HFF-Myc (cell line): ENCODE measurements around the gene TEAD2.

ENCODE experiments used
- DNase-seq: peaks from one replicate; pipeline ENCODE4 v3.0.0-alpha.2; 2011; ENCODE audit warnings: low read depth; ENCODE audit errors: extremely low read depth
- H3K4me3 ChIP-seq: replicated peaks from 2 replicates; pipeline ENCODE4 v1.5.1; 2011; ENCODE audit warnings: low read depth, mild to moderate bottlenecking, control low read depth, low read length
- TF ChIP-seq, protein P1 (sequence below): IDR thresholded peaks from 2 replicates; pipeline ENCODE4 v1.5.1; 2012; ENCODE audit warnings: mild to moderate bottlenecking, low read depth, low read length, control low read depth; ENCODE audit errors: missing control alignments

TEAD2 gene

DNA sequence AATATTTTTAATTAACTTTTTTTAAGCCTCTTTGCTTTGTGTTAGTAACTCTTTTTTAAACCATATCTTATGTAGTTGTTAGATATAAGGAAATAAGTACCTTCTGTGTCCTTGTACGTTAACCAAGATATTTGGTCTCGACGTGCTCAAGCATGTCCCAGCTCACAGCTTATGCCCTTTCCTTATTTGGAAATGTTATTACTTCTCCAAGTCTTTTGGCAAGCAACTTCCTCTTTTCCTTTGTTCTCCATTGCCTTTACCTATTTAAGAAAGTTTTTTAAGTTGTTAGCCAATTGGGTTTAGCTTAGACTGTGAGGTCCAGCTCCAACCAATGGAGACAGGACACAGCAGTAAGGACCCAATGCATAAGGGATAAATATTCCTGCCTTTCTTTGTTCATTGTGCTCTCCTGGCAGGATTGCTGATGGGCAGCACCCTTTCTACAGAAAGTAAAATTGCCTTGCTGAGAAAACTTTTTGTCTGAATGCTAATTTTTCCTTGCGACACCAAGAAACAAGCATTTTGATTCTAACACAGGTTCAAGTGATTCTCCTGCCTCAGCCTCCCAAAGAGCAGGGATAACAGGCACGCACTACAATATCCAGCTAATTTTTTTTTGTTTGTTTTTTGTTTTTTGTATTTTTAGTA is 6.6 kb upstream of the TEAD2 start:
- H3K4me3 ChIP-seq = no peak overlapping the region
- TF ChIP-seq, protein P1, sequence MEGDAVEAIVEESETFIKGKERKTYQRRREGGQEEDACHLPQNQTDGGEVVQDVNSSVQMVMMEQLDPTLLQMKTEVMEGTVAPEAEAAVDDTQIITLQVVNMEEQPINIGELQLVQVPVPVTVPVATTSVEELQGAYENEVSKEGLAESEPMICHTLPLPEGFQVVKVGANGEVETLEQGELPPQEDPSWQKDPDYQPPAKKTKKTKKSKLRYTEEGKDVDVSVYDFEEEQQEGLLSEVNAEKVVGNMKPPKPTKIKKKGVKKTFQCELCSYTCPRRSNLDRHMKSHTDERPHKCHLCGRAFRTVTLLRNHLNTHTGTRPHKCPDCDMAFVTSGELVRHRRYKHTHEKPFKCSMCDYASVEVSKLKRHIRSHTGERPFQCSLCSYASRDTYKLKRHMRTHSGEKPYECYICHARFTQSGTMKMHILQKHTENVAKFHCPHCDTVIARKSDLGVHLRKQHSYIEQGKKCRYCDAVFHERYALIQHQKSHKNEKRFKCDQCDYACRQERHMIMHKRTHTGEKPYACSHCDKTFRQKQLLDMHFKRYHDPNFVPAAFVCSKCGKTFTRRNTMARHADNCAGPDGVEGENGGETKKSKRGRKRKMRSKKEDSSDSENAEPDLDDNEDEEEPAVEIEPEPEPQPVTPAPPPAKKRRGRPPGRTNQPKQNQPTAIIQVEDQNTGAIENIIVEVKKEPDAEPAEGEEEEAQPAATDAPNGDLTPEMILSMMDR = no peak
- no peak for DNase-seq

DNA sequence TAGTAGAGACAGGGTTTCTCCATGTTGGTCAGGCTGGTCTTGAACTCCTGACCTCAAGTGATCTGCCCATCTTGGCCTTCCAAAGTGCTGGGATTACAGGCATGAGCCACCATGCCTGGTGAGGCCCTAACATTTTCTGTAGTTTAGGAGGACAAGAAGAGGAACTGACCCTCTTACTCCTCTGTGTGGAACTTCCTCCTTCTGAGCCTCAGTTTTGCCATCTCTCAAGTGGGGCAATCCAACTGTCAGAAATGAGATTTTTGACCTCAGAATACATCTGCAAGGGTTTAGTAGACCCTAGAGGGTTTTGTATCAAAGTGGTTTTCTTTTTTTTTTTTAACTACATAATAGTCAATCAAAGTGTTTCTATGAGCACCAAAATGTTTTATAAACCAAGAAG is 3.9 kb upstream of the TEAD2 start:
- TF ChIP-seq, protein P1 = no peak
- H3K4me3 ChIP-seq = no peak overlapping the region
- DNase-seq = no peak

DNA sequence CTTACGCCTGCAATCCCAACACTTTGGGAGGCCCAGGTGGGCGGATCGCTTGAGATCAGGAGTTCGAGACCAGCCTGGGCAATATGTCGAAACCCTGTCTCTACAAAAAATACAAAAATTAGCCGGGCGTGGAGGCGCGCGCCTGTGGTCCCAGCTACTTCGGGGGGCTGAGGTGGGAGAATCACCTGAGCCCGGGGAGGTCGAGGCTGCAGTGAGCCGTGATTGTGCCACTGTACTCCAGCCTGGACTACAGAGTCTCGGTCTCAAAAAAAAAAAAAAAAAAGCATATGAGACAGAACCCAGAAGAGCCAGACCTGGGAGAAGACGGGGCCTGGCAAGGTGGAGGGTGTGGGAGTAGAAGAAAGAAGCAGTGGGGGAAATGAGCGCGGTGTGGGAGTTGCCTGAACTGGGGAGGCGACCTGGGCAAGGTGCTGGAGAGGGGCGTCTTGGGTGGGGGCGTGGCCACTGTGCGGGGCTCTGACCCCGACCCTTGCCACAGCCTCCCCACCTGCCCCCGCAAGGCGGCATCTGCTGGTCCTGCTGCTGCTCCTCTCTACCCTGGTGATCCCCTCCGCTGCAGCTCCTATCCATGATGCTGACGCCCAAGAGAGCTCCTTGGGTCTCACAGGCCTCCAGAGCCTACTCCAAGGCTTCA is 2.0 kb upstream of the TEAD2 start:
- TF ChIP-seq, protein P1 = no peak
- H3K4me3 ChIP-seq = no peak overlapping the region
- DNase-seq = no peak

DNA sequence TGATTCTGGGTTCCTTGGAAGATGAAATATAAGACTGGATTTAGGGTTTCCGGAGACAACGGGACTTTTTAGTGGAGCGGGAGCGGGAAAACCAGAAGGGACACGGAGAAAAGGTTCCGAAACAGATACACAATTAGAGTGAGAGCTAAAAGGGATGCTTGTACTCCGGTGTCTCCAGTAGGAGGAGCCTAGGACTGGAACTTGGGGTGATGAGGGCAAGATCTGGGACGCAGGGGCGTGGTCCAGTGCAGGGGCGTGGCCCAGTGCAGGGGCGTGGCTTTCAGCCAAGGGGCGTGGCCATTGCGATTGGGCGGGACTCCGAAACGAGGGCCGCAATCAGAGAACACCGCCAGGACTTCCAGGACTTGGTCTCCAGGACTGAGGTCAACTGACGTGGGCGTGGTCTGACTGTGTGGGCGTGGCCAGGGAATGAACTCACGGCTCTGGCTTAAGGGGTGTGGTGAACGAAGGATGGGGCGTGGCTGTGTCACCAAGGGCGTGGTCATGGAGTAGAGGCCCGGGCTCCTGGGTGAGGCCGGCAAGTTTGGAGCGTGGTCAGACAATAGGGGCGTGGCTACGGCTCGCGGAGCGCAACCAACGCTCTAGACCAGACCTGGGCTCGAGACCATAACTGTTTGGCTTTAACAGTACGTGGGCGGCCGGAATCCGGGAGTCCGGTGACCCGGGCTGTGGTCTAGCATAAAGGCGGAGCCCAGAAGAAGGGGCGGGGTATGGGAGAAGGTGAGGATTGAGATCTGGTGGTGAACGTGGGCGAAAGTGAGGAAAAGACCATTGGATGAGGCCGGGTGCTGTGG is 1.3 kb upstream of the TEAD2 start, which contains the start of gene DKKL1:
DKKL1 (plus strand) TSS at position 610 of the 815 bp plus-strand sequence; CDS start at position 732, 122 bp downstream.
- peak within 1 kb of the TSS; percentile 89 for H3K4me3 ChIP-seq
- TF ChIP-seq, protein P1 = peak; percentile 18
- DNase-seq = peak; percentile 99

DNA sequence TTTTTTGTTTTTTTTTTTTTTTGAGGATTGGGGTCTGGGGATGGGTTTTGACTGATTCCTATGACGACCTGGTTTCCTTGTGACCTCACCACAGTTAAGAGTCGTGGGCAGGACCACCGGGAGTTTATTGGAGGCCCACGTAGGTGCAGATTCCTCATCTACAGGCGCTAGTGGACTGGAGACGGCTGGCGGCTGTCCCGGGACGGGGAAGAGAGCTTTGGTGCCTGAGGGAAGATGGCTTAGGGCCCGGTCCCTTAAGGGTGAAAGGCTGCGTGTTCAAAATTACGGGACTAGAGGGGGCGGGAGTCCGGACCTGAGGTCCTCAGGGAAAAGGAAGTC is 682 bp upstream of the TEAD2 start:
- H3K4me3 ChIP-seq = peak overlapping the region; percentile 89
- TF ChIP-seq, protein P1 = no peak
- no peak for DNase-seq

DNA sequence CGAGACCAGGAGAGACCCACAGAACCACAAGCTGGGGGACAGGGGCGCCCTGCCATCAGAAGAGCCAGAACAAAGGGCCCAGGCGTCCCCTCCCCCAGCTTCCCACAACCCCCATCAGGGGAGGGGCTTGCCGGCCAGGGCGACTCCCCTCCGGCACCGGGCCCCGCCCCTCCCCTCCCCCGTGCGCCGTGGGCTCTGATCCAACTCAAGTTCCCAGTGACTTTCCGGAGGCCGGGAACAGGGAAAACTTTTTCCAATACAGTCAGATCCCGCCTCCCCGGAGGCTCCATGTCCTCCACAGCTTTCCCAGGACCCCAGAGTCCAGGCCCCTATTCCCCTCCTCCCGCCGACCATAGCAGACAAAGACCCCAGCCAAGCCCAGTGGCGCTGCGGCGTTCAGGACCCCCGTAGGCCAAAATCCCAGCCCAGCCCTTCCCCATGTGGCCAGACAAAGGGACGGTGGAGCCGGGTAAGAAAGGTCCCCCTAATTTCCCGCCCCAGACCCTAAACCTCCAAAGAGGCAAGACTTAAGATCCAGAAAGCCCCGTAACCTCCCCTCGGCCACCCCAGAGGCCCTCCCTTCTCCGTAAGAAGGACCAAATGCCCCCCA is 673 bp downstream of the TEAD2 start:
- peak; percentile 63 for DNase-seq
- H3K4me3 ChIP-seq = peak overlapping the region; percentile 89
- TF ChIP-seq, protein P1 = no peak
